GM21529 (cell line): ENCODE results near the gene FARP2.
"Not testable (repeated sequence)": the region's sequence is repeated elsewhere in the genome, so short reads cannot be mapped to it uniquely, and the experiment has no call there.

Source experiments
- ATAC-seq: cut with Tn5 transposase; IDR thresholded peaks from one replicate; pipeline ENCODE4 v1.9.1; 2021; ENCODE audit not compliant: unreplicated experiment

FARP2 gene

GRCh38 chr2:241355983-241356870, at the start of gene FARP2:
FARP2 (plus strand) TSS chr2:241356285; CDS start chr2:241373108, 16,823 bp downstream.
- peak; percentile 77 for ATAC-seq

- ATAC-seq = no peak
Observed at GRCh38 chr2:241307055-241307454, 49.0 kb upstream of the FARP2 start.

GRCh38 chr2:241308267-241308666, 47.8 kb upstream of the FARP2 start:
- no peak for ATAC-seq

GRCh38 chr2:241308832-241309500, 47.1 kb upstream of the FARP2 start:
- ATAC-seq = no peak

GRCh38 chr2:241309684-241310117, 46.4 kb upstream of the FARP2 start:
- peak; percentile 61 for ATAC-seq

GRCh38 chr2:241310917-241311566, 45.0 kb upstream of the FARP2 start:
- no peak for ATAC-seq

- no peak for ATAC-seq
Observed at GRCh38 chr2:241312082-241312481, 44.0 kb upstream of the FARP2 start.

GRCh38 chr2:241313543-241314095, 42.5 kb upstream of the FARP2 start:
- ATAC-seq = no peak

- no peak for ATAC-seq
Observed at GRCh38 chr2:241314226-241315092, 41.6 kb upstream of the FARP2 start.

GRCh38 chr2:241315093-241315878, 40.8 kb upstream of the FARP2 start, which contains the start of gene HDLBP:
HDLBP (minus strand) TSS chr2:241315672; CDS start chr2:241266869, 48,803 bp downstream.
- peak; percentile 67 for ATAC-seq

GRCh38 chr2:241315879-241316631, 40.0 kb upstream of the FARP2 start, which contains the start of gene SEPTIN2:
SEPTIN2 (plus strand) TSS chr2:241315925; CDS start chr2:241324233, 8,308 bp downstream.
- peak; percentile 36 for ATAC-seq

- no peak for ATAC-seq
Observed at GRCh38 chr2:241316825-241317224, 39.3 kb upstream of the FARP2 start.

GRCh38 chr2:241317391-241317790, 38.7 kb upstream of the FARP2 start:
- no peak for ATAC-seq

- ATAC-seq = not testable (repeated sequence)
Observed at GRCh38 chr2:241318830-241319229, 37.3 kb upstream of the FARP2 start.

- ATAC-seq = no peak
Observed at GRCh38 chr2:241320394-241320793, 35.7 kb upstream of the FARP2 start.

- no peak for ATAC-seq
Observed at GRCh38 chr2:241321033-241321432, 35.1 kb upstream of the FARP2 start.

GRCh38 chr2:241321886-241322285, 34.2 kb upstream of the FARP2 start:
- no peak for ATAC-seq

- no peak for ATAC-seq
Observed at GRCh38 chr2:241323778-241324177, 32.3 kb upstream of the FARP2 start.

- ATAC-seq = no peak
Observed at GRCh38 chr2:241324775-241325174, 31.3 kb upstream of the FARP2 start.
